OCI-LY3 (cell line): Measurements from ENCODE around the gene SDK2.

Source experiments
- EZH2phosphoT487 ChIP-seq: fragments of 200-600 bp; shearing (Covaris generic); IDR thresholded peaks from 2 replicates; pipeline ENCODE4 v1.6.1; 2018; ENCODE audit warnings: antibody characterized with exemption, mixed run types, low read depth
- TF ChIP-seq, protein P1 (sequence below): fragments of 200-600, 300-600 bp; sonication (generic); IDR thresholded peaks from 2 replicates; pipeline ENCODE4 v1.5.1; 2014; ENCODE audit warnings: antibody characterized with exemption, low read length, low read depth

DNA sequence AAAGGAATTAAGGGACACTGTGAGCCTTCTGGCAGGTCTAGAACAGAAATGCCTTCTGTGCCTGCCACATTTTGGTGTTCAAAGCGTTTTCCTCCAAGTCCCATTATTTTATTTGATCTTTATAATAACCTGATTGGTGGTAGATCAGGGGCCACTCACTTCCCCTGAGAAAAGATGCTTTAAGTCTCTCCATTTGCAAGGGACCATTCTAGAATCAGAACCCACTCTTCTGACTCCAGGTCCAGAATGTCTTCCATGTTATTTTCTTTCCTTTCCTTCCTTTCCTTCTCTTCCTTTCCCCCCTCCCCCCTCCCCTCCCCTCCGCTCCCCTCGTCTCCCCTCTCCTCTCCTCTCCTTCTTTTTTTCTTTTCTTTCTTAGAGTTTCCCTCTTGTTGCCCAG lies 313.2 kb downstream of the SDK2 start:
- TF ChIP-seq, protein P1, sequence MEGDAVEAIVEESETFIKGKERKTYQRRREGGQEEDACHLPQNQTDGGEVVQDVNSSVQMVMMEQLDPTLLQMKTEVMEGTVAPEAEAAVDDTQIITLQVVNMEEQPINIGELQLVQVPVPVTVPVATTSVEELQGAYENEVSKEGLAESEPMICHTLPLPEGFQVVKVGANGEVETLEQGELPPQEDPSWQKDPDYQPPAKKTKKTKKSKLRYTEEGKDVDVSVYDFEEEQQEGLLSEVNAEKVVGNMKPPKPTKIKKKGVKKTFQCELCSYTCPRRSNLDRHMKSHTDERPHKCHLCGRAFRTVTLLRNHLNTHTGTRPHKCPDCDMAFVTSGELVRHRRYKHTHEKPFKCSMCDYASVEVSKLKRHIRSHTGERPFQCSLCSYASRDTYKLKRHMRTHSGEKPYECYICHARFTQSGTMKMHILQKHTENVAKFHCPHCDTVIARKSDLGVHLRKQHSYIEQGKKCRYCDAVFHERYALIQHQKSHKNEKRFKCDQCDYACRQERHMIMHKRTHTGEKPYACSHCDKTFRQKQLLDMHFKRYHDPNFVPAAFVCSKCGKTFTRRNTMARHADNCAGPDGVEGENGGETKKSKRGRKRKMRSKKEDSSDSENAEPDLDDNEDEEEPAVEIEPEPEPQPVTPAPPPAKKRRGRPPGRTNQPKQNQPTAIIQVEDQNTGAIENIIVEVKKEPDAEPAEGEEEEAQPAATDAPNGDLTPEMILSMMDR = no peak
- TF ChIP-seq EZH2phosphoT487 = no peak
